ENCODE results near the gene MSMO1.
A peak's percentile ranks its signal among the peaks of the same experiment; 100 is the strongest.

The MSMO1 gene

DNA sequence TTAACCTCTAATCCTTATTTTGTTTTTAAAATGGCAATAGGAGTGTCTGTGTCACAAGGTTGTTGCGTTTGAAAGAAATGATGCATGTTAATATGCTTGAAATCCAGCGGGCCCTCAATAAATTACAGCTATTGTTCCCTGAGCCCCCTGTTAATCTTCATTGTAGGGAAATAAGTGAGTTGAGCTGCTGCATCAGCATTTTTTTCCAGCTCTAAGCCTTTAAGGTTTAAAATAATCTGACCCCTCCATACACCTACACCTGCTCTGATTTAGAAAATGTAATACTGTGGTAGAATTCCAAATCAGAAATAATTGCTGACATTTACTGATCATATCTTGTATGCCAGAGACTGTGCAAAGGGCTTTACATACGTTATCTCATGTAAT is 2.6 kb upstream of the MSMO1 start:
- H3K4me3 ChIP-seq (ENCODE audit: low read depth, low read length), result no peak overlapping the region
- TF ChIP-seq, protein P1, sequence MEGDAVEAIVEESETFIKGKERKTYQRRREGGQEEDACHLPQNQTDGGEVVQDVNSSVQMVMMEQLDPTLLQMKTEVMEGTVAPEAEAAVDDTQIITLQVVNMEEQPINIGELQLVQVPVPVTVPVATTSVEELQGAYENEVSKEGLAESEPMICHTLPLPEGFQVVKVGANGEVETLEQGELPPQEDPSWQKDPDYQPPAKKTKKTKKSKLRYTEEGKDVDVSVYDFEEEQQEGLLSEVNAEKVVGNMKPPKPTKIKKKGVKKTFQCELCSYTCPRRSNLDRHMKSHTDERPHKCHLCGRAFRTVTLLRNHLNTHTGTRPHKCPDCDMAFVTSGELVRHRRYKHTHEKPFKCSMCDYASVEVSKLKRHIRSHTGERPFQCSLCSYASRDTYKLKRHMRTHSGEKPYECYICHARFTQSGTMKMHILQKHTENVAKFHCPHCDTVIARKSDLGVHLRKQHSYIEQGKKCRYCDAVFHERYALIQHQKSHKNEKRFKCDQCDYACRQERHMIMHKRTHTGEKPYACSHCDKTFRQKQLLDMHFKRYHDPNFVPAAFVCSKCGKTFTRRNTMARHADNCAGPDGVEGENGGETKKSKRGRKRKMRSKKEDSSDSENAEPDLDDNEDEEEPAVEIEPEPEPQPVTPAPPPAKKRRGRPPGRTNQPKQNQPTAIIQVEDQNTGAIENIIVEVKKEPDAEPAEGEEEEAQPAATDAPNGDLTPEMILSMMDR (IDR thresholded peaks at IDR 0.05; ENCODE audit: control insufficient read depth, extremely low read depth, insufficient read depth), result no peak
- DNase-seq (ENCODE audit: low read depth), result no peak

GRCh38 chr4:165325732-165326512 is 1.5 kb upstream of the MSMO1 start:
- DNase-seq (ENCODE audit: low read depth), result no peak
- TF ChIP-seq, protein P1 (IDR thresholded peaks at IDR 0.05; ENCODE audit: control insufficient read depth, extremely low read depth, insufficient read depth), result no peak
- peak overlapping the region; percentile 77 for H3K4me3 ChIP-seq (ENCODE audit: low read depth, low read length)

GRCh38 chr4:165326831-165327210 is 648 bp upstream of the MSMO1 start:
- DNase-seq (ENCODE audit: low read depth), result no peak
- TF ChIP-seq, protein P1 (IDR thresholded peaks at IDR 0.05; ENCODE audit: control insufficient read depth, extremely low read depth, insufficient read depth), result no peak
- peak overlapping the region; percentile 77 for H3K4me3 ChIP-seq (ENCODE audit: low read depth, low read length)

DNA sequence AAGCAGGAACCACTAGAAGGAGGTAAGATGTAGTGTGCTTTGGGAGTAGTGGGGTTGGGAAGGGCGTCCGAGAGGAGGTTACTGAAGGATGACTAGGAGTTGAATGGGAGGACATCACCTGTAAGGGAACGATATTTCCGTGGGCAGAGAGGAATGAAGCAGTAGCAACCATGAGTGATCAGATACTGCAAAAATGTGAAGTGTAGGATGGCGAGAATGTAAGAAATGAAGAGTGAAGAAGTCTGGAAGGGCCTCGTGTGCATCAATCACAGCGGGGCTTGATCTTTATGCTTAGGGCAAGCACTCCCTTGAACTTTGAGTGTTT is 594 bp downstream of the MSMO1 start:
- DNase-seq (ENCODE audit: low read depth), result no peak
- peak overlapping the region; percentile 77 for H3K4me3 ChIP-seq (ENCODE audit: low read depth, low read length)

DNA sequence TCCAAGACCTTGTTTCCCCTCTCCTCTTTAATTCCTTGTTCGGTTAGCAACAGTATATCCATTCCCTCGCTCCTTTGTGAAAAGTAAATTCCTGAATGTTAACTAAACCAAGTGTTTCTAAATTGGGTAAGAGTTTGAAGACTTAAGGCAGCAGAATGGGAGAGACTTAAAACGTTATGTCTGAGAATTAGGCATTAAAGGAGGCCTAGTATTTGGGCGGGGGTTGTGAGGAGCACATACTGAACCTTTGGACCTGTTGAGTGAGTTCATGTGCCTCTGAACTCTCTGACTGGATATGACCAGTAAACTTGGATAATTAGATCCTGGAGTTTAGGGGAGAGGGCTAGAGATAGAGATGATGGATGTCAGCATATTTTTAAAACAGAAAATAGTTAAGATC is 1.2 kb downstream of the MSMO1 start:
- no peak for DNase-seq (ENCODE audit: low read depth)
- TF ChIP-seq, protein P1 (IDR thresholded peaks at IDR 0.05; ENCODE audit: control insufficient read depth, extremely low read depth, insufficient read depth), result no peak
- H3K4me3 ChIP-seq (ENCODE audit: low read depth, low read length), result peak overlapping the region; percentile 77

More for the DNA sequence above, 594 bp downstream of the MSMO1 start:
- TF ChIP-seq, protein P1 (IDR thresholded peaks at IDR 0.05; ENCODE audit: control insufficient read depth, extremely low read depth, insufficient read depth), result no peak

- TF ChIP-seq, protein P1 (IDR thresholded peaks at IDR 0.05; ENCODE audit: control insufficient read depth, extremely low read depth, insufficient read depth), result no peak
- DNase-seq (ENCODE audit: low read depth), result no peak
- no peak overlapping the region for H3K4me3 ChIP-seq (ENCODE audit: low read depth, low read length)
Observed at GRCh38 chr4:165330071-165330470, 2.6 kb downstream of the MSMO1 start.

DNA sequence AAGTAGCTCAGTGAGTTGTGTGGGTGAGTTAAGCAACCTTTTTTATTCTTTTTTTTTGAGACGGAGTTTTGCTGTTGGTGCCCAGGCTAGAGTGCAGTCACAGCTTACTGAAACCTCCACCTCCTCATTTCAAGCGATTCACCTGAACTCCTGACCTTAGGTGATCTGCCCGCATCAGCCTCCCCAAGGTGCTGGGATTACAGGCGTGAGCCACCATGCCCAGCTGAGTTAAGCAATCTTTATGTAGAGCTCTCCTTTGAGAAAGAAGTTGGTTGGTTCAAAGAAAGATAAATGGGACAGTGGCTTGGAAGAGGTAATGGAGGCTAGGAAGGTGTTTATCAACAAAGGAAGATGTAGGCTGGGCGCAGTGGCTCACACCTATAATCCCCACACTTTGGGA is 3.2 kb downstream of the MSMO1 start:
- TF ChIP-seq, protein P1 (IDR thresholded peaks at IDR 0.05; ENCODE audit: control insufficient read depth, extremely low read depth, insufficient read depth), result no peak
- no peak overlapping the region for H3K4me3 ChIP-seq (ENCODE audit: low read depth, low read length)
- DNase-seq (ENCODE audit: low read depth), result no peak

Measured in LNCaP clone FGC (cell line).